M059J (cell line): ENCODE measurements around the gene KIRREL3. TPM values are rescaled to one million over a fixed set of nuclear protein-coding genes. Genes with fewer than 3 reads are reported as not detected.

Source experiments
- DNase-seq: peaks from one replicate; pipeline ENCODE4 v3.0.0-alpha.2; 2012; ENCODE audit warnings: low read depth
- total RNA-seq: library from RNA; depleted of rRNA; stranded (reverse); fragments of >200 nt; shearing (Covaris generic); gene quantifications from 2 replicates; pipeline ENCODE4 v1.2.3, GENCODE V29; 2014

Gene KIRREL3
- total RNA-seq, 1 experiment from 2014 or later: 9.8 TPM

DNA sequence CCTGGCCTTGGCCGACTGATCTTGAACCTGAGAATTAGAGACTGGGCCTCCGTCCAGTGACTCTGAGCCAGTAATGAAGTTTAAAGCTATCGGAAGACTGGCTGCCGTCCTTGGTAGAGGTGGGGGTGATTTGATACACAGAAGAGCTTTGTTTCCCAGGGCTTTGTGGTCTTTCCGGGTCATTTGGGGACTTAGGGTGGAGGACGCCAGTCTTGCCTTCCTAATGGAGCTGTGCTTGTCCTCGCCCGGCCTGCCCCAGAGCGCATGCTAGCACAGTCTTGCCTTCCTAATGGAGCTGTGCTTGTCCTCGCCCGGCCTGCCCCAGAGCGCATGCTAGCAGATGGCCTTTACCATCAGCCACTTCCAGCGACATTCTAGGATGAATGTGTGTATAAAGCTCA is 579.3 kb downstream of the KIRREL3 start:
- DNase-seq: no peak

- no peak for DNase-seq
Measured at GRCh38 chr11:126420698-126421256, 579.8 kb downstream of the KIRREL3 start.

- DNase-seq: no peak
Measured at GRCh38 chr11:126419801-126420697, 580.5 kb downstream of the KIRREL3 start.

DNA sequence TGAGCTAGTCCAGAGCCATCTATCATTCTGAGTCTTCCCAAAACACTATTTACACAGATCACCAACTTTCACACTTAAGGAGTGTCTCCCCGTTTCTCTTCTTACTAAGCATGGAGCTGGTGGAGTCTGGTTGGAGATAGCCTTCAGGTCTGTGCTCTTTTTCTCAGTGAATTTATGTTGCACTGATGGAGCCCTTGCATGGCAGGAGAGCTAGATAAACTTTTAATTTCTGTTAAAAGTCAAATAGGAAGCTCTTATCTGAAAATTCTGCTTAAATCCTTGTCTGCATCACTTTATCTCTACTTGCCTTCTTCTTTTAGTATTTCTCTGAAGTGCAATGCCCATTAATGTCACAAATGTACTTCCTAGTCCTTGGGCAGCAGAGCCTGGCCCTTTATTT is 581.7 kb downstream of the KIRREL3 start:
- DNase-seq: no peak

DNA sequence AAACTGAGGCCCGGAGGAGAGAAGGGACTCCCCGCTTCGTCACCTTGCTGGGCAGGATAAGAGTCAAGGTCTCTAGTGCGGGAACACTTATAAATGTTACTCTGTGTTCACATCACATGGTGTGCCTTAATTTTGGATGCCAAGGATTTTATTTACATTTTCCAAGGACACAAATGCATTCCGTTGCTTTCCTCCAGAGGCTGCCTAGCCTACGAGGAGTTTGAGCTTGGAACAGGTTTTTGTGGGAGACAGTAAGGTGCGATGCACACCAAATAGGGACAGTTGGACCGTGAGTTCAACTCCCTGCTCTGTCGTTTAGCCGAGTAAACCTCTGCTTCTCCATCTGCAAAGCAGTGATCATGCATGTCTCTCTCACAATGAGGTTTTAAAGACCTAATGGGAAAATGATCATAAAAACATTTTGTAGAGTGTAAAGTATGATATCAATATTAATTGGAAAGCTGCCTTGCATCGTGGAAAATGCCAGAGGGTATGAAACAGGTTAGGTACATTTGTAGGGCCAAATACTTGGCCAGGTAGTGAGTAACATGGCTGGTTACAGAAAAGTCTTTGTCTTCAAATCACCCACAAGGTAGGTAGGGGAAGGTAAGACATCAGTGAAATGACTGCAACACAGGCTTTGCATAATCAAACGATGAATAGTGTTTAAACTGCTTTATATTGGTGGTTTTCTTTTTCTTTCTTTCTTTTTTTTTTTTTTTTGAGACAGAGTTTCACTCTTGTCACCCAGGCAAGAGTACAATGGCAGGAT is 583.3 kb downstream of the KIRREL3 start:
- DNase-seq: no peak

DNA sequence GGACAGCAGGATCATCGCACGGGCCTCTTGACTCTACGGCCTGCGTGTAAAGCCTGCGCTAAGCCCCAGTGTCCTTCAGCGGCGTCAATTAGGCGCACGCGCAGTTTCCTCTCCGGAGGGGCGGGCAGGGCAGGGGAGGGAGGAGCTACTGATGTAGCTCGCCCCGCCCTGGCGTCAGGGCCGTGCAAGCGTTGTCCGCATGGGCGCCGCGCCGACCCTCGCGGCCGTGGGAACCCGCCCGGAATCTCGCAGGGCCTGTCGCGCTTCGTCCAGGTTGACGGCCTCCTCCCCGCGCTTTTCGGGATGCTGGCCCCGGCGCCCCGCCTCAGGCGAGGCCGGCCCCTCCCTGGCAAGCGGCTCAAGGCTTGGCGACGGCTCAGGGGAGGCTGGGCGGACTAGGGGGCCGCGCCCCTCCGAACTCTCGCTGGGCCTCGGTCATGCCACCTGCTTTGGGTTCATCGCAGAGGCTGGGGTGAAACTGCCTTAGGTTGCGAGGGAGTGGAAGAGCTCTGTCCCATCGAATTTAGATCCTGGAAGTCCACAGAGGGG is 584.0 kb downstream of the KIRREL3 start:
- DNase-seq: no peak

DNA sequence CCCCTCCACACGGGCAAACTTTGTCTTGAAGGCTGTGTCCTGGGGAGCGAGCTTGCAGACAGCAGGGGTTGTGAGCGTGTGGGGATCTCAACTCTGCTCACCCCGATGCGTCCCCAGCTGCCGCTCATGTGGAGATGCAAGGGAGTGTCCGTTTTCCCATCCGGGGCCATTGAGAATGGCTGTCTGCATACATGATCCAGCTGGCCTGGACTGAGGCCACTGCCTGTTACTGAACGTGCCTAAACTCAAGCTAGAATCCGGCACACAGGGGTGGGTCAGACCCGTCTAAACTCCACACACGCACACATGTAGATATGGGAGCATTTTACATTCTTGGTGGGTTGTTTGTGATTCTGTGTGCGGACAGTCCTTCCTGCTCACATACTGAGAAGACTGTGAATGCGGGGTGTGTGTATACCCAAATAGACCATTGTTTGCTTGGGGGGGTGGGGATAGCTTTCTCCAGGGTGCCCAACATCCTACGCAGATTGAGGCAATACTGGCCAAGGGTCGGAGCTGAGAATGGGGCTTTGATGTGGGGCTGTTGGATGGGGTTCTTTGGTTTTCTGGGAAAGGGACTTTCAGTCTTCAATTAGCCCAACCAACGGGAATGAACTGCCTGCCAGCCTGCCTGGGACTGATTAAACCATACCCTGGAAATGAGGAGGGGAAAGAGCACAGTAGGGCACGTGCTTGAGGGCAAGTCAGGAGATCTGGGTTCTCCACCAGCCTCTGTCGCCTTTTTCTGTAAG is 584.7 kb downstream of the KIRREL3 start:
- DNase-seq: no peak

DNA sequence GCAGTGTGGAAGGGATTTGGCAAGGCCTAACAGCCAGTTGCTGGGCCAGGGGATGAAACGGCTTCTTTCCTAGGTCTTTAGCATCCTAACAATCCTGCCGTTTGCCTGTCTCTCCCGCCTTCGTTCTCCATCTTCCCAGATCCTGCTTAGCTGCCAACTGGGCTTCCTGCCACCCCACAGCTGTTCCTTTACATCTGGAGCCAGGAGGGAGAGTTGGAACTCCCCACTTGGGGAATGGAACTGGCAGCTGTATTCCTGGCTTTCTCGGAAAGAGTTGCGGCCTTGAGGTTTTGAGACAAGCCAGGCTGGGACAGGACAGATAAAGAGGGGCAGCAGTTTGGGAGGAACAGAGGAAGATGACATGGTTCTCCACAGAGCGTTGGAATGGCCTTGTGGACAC is 585.4 kb downstream of the KIRREL3 start:
- no peak for DNase-seq

- DNase-seq: no peak
Measured at GRCh38 chr11:126414615-126415014, 586.0 kb downstream of the KIRREL3 start.

DNA sequence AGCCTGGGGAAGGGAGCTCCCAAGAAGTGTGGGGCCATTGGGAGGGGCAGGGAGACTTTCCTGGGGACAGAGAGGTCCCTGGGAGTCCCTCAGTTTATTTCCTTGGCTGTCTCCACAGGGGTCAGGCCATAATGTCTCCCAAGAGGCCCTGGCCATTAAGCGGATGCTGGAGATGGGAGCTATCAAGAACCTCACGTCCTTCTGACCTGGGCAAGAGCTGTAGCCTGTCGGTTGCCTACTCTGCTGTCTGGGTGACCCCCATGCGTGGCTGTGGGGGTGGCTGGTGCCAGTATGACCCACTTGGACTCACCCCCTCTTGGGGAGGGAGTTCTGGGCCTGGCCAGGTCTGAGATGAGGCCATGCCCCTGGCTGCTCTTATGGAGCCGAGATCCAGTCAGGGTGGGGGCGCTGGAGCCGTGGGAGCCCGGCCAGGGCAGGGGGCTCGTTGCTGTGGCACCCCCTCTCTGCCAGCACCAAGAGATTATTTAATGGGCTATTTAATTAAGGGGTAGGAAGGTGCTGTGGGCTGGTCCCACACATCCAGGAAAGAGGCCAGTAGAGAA is 586.6 kb downstream of the KIRREL3 start:
- no peak for DNase-seq

- DNase-seq: no peak
Measured at GRCh38 chr11:126413426-126413825, 587.1 kb downstream of the KIRREL3 start.

DNA sequence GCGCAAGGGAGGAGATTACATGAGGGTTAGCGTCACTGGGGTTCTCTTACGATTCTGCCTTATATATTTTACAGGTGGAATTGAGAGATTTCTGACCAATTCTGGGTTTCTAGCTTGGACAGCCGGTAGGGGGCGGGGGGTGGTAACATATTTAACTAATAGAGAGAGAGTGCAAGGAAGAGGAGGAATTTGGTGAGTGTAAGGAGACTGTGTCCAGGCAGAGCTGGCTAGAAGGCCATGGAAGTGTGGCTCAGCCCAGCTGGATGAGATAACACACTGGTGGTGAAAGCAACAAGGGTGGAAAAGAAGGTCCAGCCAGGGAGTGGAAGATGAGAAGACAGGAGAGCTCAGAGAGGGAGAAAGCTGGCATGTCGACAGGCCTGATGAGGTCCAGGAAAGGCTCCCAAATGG is 588.6 kb downstream of the KIRREL3 start:
- DNase-seq: no peak

- no peak for DNase-seq
Measured at GRCh38 chr11:126410649-126411048, 589.9 kb downstream of the KIRREL3 start.

GRCh38 chr11:126409620-126409985 is 591.0 kb downstream of the KIRREL3 start:
- DNase-seq: no peak

DNA sequence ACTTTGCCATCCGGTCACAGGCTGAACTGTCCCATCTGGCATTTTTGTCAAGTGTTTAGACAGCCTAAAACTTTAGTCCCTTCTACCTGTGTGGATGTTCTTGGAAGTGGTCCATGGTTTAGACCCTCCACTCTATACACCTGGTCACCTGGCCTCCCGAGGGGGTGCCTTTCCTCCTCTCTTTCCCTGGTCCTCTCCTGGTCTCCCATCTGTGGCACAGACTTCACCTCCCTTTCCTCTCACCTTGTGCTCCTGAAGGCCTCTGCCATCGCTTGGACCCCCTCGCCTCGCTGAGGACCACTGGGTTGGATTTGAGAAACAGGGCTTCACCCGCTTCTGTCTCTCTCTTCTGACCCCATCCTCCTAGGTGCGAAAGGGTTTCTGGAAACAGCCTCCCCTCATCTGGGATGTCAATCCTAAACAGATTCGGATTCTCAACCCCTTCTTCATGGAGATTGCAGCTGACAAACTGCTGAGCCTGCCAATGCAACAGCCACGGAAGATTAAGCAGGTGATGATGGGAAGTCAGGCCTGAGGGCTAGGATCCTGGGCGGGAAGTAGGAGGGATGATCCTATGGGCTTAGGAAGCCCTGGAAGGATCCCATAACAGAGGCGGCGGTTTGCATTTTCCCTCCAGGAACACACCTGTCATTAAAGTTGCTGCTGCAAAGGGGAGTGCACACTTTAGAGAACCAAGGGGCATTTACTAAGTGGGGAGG is 591.5 kb downstream of the KIRREL3 start:
- no peak for DNase-seq

GRCh38 chr11:126408496-126408895 is 592.1 kb downstream of the KIRREL3 start:
- no peak for DNase-seq

- DNase-seq: no peak
Measured at GRCh38 chr11:126407682-126408288, 592.8 kb downstream of the KIRREL3 start.

DNA sequence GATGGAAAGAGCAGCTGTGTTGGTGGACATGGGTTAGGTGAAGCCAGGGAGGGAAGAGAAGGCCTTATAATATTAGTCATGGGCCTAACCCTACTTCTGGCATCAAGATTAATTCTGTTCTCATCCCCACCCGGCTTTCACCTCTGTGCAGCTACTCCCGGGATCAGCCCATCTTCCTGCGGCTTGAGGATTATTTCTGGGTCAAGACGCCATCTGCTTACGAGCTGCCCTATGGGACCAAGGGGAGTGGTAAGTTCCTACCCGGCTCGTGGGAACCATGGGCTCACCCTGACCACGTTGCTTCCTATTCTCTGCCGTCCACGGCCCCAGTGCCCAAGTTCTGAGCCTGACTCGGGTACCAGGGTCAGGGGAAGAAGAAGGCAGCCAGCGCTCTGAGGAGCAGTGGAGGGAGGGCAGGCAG is 593.5 kb downstream of the KIRREL3 start:
- DNase-seq: no peak

DNA sequence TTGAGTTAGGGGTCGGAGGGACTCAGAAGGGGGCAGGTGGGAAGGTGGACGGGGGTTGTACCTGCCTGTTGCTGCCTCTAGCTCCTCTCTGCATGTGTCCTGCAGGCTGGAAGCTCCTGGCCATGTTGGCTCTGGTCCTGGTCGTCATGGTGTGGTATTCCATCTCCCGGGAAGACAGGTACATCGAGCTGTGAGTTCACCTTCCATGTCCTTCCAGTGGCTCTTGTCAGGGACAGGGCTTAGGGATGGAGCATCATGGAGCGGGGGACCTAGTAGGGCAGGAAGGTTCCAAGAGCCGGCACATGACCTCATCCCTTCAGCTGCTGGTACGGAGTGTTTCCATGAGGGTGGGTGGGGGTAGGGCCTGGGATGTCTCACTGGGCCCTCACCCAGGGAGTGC is 594.2 kb downstream of the KIRREL3 start:
- no peak for DNase-seq

- DNase-seq: no peak
Measured at GRCh38 chr11:126405906-126406305, 594.7 kb downstream of the KIRREL3 start.
